Measurements from ENCODE around the gene TAS2R9. TPM values are rescaled to one million over a fixed set of nuclear protein-coding genes. Genes with fewer than 3 reads are reported as not detected.

Gene TAS2R9
- total and polyA plus RNA-seq, 2 of the 13 experiments (the other 11 are each of a cell fraction or from before 2014, with no cell fraction given) = 0.11 TPM; not detected in 1

DNA sequence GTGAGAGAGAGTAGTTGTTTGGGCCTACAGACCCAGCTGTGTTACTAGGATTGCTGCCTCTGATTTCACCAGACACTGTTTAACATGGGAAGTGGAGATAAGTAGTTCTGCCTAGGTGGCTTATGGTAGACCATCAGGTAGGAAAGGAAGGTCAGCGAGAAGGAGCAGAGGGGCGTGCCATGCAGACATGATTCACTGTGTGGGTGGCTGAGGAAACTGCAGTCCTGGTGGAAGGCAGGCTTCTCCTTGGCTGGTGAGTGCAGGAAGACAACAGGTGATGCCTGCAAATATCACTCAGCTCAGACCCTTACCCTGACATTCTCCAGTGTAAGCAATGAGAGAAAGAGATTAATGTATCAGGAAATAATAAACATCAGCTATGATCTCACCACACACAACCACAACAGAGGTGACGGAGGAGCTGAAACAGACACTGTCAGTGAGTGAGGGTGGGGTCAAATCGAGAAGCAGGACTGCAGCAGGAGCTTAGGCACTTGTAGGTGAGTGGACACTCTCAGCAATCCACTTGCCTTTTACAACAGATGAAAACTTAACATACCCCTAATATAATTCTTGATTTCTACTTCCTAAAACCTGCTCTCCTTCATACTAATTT is 41.4 kb upstream of the TAS2R9 start:
- intact Hi-C loops (cut with micrococcal nuclease; ENCODE audit: unreplicated experiment) (no loop called here), in situ Hi-C loops (cut with HindIII; ENCODE audit: extremely low pct_ligation_motif_present, low pct_unique_long_range_greater_than_20kb) (no loop called here)
- H3K79me2 ChIP-seq (ENCODE audit: insufficient read depth, low read length) = no peaks in the 10 kb centered on the region
- WGBS (ENCODE audit: low lambda C conversion rate) = 97% methylated on average over 4 of the region's 4 CpGs
- TF ChIP-seq, protein P1, sequence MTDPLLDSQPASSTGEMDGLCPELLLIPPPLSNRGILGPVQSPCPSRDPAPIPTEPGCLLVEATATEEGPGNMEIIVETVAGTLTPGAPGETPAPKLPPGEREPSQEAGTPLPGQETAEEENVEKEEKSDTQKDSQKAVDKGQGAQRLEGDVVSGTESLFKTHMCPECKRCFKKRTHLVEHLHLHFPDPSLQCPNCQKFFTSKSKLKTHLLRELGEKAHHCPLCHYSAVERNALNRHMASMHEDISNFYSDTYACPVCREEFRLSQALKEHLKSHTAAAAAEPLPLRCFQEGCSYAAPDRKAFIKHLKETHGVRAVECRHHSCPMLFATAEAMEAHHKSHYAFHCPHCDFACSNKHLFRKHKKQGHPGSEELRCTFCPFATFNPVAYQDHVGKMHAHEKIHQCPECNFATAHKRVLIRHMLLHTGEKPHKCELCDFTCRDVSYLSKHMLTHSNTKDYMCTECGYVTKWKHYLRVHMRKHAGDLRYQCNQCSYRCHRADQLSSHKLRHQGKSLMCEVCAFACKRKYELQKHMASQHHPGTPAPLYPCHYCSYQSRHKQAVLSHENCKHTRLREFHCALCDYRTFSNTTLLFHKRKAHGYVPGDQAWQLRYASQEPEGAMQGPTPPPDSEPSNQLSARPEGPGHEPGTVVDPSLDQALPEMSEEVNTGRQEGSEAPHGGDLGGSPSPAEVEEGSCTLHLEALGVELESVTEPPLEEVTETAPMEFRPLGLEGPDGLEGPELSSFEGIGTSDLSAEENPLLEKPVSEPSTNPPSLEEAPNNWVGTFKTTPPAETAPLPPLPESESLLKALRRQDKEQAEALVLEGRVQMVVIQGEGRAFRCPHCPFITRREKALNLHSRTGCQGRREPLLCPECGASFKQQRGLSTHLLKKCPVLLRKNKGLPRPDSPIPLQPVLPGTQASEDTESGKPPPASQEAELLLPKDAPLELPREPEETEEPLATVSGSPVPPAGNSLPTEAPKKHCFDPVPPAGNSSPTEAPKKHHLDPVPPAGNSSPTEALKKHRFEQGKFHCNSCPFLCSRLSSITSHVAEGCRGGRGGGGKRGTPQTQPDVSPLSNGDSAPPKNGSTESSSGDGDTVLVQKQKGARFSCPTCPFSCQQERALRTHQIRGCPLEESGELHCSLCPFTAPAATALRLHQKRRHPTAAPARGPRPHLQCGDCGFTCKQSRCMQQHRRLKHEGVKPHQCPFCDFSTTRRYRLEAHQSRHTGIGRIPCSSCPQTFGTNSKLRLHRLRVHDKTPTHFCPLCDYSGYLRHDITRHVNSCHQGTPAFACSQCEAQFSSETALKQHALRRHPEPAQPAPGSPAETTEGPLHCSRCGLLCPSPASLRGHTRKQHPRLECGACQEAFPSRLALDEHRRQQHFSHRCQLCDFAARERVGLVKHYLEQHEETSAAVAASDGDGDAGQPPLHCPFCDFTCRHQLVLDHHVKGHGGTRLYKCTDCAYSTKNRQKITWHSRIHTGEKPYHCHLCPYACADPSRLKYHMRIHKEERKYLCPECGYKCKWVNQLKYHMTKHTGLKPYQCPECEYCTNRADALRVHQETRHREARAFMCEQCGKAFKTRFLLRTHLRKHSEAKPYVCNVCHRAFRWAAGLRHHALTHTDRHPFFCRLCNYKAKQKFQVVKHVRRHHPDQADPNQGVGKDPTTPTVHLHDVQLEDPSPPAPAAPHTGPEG (CRISPR knock-in tag; IDR thresholded peaks at IDR 0.05) = no peak
- TF ChIP-seq, protein P2, sequence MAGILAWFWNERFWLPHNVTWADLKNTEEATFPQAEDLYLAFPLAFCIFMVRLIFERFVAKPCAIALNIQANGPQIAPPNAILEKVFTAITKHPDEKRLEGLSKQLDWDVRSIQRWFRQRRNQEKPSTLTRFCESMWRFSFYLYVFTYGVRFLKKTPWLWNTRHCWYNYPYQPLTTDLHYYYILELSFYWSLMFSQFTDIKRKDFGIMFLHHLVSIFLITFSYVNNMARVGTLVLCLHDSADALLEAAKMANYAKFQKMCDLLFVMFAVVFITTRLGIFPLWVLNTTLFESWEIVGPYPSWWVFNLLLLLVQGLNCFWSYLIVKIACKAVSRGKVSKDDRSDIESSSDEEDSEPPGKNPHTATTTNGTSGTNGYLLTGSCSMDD (CRISPR knock-in tag; IDR thresholded peaks at IDR 0.05) = no peak
- TF ChIP-seq DPF2 (CRISPR knock-in tag; IDR thresholded peaks at IDR 0.05; ENCODE audit: borderline replicate concordance, low read depth) = no peak
- no peak for ATAC-seq
- no peak for DNase-seq (ENCODE audit: low spot score)
- H3K4me1 ChIP-seq (ENCODE audit: insufficient read depth, low read length) = no peaks in the 10 kb centered on the region
- H3K4me2 ChIP-seq (ENCODE audit: low read depth, low read length) = no peak overlapping the region
- no peaks in the 10 kb centered on the region for H3K27me3 ChIP-seq (ENCODE audit: control insufficient read depth in 1 of 2, insufficient read depth in 2 of 2, low read length in 2 of 2)
- FAIRE-seq = no peak
- ChIA-PET CTCF (ENCODE audit: low intra/inter-chr PET ratio, low total read pairs) (no interaction called here), POLR2A (no interaction called here)
- H3K4me3 ChIP-seq (replicated peaks in 1 of 3; ENCODE audit: insufficient read depth in 1 of 3, low read depth in 2 of 3, low read length in 3 of 3) = no peak overlapping the region
- H3K36me3 ChIP-seq (replicated peaks in 1 of 2; ENCODE audit: control insufficient read depth in 1 of 2, insufficient read depth in 2 of 2, low read length in 2 of 2) = peaks cover 7 to 14% of the 10 kb centered on the region in 2 experiments
- BruUV-seq (replicated peaks) = no TSS peak
- H3K27ac ChIP-seq (ENCODE audit: extremely low read length, insufficient read depth, low read length) = no peak overlapping the region
- H4K20me1 ChIP-seq (ENCODE audit: insufficient read depth, low read length) = no peaks in the 10 kb centered on the region
- H3K9me3 ChIP-seq (ENCODE audit: low read length) = peaks cover 10% of the 10 kb centered on the region
- no peak overlapping the region for H2AFZ ChIP-seq (ENCODE audit: low read length)
- no peak overlapping the region for H3K9ac ChIP-seq (ENCODE audit: insufficient read depth, low read depth, low read length)
